Activated T-cell treated with anti-CD3 and anti-CD28 coated beads, Interleukin-2, amount 50 U/mL, for 4 hours (primary cell): ENCODE data around the gene MED16. TPM values are rescaled to one million over a fixed set of nuclear protein-coding genes. Genes with fewer than 3 reads are reported as not detected.

Experiments used
- ATAC-seq, 2 donors: fragments of 200-7000 bp; cut with Tn5 transposase; one replicate each; pipeline ENCODE4 v1.10.0; 2021
- DNase-seq: peaks from one replicate; pipeline ENCODE4 v3.0.0-alpha.2; 2020
- H3K27me3 Mint-ChIP-seq: one replicate; pipeline ENCODE4 v1.8.0; 2021; ENCODE audit warnings: low read depth, mixed read lengths
- H3K36me3 Mint-ChIP-seq: one replicate; pipeline ENCODE4 v1.8.0; 2022; ENCODE audit warnings: mixed read lengths; ENCODE audit not compliant: insufficient read depth
- H3K4me1 Mint-ChIP-seq: one replicate; pipeline ENCODE4 v1.8.0; 2021; ENCODE audit warnings: low read depth, mixed read lengths
- H3K4me3 Mint-ChIP-seq: one replicate; pipeline ENCODE4 v1.8.0; 2021; ENCODE audit warnings: mild to moderate bottlenecking, moderate library complexity, mixed read lengths
- H3K9me3 Mint-ChIP-seq: one replicate; pipeline ENCODE4 v1.8.0; 2021; ENCODE audit warnings: mixed read lengths
- total RNA-seq, 3 donors: library from RNA; stranded (reverse); gene quantifications; one replicate each; pipeline ENCODE4 v1.2.1, GENCODE V29; 2021

The MED16 gene
- total RNA-seq, 3 donors from 2014 or later: 70.4 to 73.9 (median 73.6) TPM

DNA sequence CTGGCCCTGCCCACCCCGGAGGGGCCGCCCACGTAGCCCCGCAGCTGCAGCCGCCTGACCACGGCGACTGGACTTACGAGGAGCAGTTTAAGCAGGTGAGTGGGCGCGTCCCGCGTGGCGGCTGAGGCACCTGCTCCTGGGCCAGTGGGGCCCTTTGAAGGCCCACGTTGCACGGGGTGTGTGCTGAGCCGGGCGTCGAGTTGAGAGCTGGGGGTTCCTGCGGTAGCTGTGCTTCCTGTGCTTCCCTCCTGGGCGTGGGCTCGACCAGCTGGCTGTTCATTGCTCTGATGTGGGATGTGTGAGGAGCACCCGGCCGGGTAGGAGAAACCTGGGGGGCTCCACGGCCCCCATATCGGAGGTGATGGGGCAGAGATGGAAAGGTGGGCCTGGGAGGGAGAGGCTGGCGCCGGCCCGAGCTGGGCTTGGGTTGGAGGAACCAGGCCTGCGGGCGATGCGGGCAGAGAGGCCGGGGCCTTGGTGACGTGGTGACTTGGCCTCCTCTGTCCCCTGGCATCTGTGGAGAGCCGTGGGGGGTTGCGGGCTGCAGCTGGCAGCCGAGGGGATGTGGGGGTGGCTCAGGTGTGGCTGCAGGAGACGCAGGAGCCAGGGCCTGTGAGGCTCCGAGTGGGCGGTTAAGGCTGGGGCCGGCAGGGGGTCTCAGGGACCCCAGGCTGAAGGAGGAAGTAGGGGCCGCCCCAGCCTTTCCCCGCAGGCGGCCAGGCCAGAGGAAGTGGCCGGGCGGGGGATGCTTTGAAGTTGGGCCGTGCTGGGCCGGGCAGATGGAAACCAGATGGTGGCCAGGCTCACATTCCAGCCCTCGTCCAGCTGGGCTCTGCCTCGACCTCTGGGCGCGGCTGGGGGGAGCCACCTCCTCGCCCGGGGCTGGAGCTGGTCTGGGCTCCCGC lies 39.9 kb upstream of the MED16 start:
- ATAC-seq (peak; percentile 51 to 62), DNase-seq (peak; percentile 31)
- Mint-ChIP-seq H3K4me3 (peak overlapping the region; percentile 67), H3K27me3 (no peaks in the 10 kb centered on the region), H3K36me3 (no peaks in the 10 kb centered on the region), H3K4me1 (peaks cover 20% of the 10 kb centered on the region), H3K9me3 (no peaks in the 10 kb centered on the region)

DNA sequence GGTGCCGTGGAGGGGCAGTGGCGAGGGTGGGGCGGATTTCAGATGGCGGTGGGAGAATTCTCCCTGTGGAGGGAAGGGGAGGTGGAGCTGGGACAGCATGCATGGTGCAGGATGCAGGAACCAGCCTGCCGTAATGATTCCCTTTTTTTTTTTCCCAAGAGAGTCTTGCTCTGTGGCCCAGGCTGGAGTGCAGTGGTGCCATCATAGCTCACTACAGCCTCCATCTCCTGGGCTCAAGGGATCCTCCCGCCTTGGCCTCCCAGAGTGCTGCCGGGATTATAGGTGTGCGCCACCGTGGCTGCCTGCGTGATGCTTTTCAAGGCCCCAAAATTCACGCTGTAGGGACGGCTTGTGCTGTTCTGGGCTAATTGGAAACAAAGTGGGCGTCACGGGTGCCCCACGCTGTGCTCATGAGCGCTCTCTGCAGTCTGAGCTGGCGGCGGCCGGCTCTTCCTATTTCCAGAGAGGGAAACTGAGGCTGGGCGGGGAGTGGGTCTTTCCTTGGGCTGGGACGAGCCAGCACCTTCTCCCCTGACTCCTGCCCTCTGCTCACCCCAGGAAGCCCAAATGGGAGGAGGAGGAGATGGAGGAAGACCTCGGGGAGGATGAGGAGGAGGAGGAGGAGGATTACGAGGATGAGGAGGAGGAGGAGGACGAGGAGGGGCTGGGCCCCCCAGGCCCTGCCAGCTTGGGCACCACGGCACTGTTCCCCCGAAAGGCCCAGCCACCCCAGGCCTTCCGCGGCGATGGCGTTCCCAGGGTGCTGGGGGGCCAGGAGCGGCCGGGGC lies 39.1 kb upstream of the MED16 start:
- ATAC-seq (peak; percentile 9 to 27), DNase-seq (no peak)
- H3K36me3 Mint-ChIP-seq: no peaks in the 10 kb centered on the region
- H3K4me1 Mint-ChIP-seq: peaks cover 16% of the 10 kb centered on the region
- no peaks in the 10 kb centered on the region for H3K27me3 Mint-ChIP-seq
- H3K9me3 Mint-ChIP-seq: no peaks in the 10 kb centered on the region
- H3K4me3 Mint-ChIP-seq: no peak overlapping the region

DNA sequence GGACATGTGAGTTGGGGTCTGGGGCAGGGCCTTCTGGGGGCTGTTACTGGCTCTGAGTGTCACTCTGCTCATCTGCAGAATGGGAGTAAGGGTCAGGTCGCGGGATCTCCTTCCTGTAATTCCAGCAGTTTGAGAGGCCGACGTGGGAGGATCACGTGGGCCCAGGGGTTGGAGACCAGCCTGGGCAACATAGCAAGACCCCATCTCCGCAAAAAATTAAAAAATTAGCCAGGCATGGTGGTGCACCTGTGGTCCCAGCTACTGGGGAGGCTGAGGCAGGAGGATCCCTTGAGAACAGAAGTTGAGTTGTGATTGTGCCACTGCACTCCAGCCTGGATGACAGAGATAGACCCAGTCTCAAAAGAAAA lies 36.9 kb upstream of the MED16 start:
- Mint-ChIP-seq H3K4me1 (peaks cover 17% of the 10 kb centered on the region), H3K4me3 (no peak overlapping the region), H3K9me3 (no peaks in the 10 kb centered on the region), H3K36me3 (no peaks in the 10 kb centered on the region), H3K27me3 (no peaks in the 10 kb centered on the region)
- DNase-seq (no peak), ATAC-seq (no peak)

DNA sequence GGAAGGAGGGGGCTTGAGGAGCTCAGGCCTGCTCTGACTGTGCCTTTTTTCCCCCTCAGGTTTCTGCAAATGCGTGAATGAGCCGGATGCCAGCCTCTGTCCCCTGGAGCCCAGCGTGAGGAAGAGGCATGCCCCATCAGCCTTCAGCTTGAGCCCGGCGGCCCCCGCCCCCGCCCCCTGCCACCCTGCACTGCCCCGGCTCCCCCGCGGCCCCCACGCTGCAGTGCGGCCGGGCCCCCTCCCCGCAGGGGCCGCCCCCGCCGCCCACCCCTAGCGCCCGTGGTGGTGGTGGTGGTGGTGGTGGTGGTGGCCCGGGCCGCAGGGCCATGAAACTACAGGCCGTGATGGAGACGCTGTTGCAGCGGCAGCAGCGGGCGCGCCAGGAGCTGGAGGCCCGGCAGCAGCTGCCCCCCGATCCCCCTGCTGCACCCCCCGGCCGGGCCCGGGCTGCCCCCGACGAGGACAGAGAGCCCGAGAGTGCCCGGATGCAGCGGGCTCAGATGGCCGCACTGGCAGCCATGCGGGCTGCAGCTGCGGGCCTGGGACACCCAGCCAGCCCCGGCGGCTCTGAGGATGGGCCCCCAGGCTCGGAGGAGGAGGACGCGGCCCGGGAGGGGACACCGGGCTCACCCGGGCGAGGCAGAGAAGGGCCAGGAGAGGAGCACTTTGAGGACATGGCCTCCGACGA lies 36.4 kb upstream of the MED16 start:
- H3K27me3 Mint-ChIP-seq: no peaks in the 10 kb centered on the region
- H3K36me3 Mint-ChIP-seq: no peaks in the 10 kb centered on the region
- H3K4me3 Mint-ChIP-seq: no peak overlapping the region
- DNase-seq (no peak), ATAC-seq (no peak)
- peaks cover 19% of the 10 kb centered on the region for H3K4me1 Mint-ChIP-seq
- H3K9me3 Mint-ChIP-seq: no peaks in the 10 kb centered on the region

DNA sequence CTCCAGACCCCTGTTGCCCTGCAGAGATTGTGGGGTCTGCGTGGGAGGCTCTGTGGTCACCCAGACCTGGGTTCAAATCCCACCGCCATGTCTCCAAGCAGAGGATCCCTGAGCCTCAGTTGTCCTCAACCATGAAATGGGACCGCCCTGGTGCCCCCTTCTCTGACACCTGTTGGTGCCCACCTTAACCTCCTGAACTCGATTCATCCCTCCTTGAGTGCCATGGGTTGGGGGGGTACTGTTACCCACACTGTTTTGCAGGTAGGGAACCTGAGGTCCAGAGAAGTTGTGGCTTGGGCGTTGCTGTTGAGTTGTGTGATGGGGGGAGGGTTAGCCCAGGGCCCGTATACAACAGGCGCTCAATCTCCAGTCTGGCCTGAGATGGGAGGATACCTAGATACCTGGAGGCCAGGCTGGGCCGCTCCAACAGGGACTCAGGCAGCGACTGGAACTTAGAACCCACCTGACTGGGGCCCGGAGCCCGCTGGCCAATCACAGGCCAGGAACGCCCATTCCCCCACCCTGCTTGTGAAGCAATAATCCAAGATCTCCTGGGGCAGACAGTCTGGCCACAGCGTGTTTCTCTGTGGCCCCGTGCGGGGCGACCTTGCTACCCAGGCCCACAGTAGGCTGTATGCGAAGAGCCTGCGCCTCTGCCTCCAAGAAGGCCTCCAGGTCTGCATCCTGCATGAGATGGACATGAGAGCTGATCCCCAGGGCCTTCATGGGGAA lies 35.6 kb upstream of the MED16 start:
- ATAC-seq (no peak), DNase-seq (no peak)
- Mint-ChIP-seq H3K4me3 (no peak overlapping the region), H3K4me1 (peaks cover 19% of the 10 kb centered on the region), H3K27me3 (no peaks in the 10 kb centered on the region), H3K36me3 (no peaks in the 10 kb centered on the region), H3K9me3 (no peaks in the 10 kb centered on the region)

DNA sequence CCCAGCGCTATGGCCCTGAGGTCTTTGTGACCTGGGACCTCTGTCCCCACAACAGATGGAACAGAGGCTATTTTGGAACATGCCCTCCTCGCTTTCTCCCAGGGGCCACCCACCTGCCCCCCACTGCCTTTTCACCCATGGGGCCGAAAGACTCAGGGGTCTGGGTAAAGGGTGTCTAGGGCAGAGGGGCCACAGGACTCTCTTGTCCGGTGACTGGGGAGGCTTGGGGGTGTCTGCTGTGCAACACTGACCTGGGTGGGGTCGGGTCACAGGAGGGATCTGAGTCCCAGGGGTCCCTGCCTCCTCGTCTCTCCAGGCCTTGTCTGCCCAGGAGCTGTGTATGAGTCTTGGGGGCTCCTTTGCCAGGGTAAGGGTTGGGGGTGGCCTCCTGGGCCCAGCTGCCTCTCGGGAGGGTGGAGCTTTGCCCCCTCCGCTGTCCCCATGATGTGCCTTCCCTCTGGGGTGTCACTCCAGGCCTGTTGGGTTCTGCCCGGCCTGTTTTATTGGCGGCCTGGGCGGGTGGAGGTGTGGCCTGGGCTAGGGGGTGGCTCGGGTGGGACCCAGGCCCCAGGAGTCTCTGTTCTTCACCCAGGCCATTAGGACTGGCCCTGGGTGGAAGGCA lies 34.9 kb upstream of the MED16 start:
- H3K4me1 Mint-ChIP-seq: peaks cover 19% of the 10 kb centered on the region
- no peaks in the 10 kb centered on the region for H3K9me3 Mint-ChIP-seq
- peak overlapping the region; percentile 37 for H3K4me3 Mint-ChIP-seq
- ATAC-seq: no peak
- DNase-seq: no peak
- H3K36me3 Mint-ChIP-seq: no peaks in the 10 kb centered on the region
- H3K27me3 Mint-ChIP-seq: no peaks in the 10 kb centered on the region

DNA sequence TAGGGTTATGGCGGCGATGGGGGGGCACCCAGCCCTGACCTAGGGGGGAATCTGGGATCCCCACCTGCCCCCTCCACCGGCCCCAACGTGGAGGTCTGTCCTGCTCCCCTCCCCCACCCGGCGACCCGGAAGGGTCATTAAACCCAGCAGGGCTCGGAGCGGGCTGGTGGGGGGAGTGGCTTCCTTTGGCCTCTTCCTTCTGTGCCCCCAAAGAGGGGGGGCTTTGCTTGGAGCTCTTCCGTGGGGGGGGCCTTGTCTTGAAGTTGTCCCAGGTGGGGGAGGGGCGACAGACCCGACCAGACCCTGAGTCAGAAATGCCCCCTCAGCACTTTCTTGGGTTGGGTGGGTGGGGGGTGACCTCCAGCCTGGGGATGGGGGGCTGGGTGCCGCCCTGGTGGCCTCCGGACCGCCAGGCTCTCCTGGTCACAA lies 34.4 kb upstream of the MED16 start:
- peak overlapping the region; percentile 37 for H3K4me3 Mint-ChIP-seq

DNA sequence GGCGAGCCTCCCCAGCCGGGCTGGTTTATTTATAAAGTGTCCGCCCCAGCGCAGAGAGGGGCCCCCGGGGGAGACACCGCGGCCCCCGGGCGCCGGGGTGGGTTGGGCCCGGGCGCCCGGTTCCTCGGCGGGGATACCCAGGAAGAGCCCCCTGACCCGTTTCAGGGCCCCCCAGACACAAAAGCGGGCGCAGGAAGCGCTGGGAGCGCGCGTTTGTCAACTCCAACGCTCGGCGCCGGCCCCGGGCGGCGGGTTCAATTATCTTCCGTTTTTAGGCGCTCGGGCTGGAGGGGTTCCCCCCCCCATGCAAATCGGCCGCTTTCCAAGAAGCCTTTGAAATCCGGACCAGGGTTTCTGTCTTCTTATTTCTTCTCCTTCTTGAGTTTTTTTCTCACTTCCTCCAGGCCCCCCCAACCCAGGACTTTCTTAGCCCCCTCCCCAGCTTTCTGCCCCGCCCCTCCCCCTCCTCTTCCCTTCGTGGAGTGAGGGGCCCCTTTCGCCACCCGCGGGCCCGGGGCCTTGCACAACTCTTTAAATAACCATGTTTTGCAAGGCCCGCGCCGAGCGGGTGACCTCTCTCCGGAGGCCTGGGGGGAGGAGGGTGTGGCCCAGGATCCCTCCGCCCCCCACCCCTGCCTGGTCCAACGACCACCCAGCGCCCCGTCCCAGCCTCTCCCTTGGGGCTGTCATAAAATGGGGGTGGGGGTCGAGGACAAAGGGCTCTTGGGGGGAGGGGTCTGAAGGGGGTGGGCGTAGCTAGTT lies 33.8 kb upstream of the MED16 start:
- H3K9me3 Mint-ChIP-seq: no peaks in the 10 kb centered on the region
- H3K4me1 Mint-ChIP-seq: peaks cover 14% of the 10 kb centered on the region
- no peaks in the 10 kb centered on the region for H3K27me3 Mint-ChIP-seq
- no peak for ATAC-seq
- DNase-seq: peak; percentile 29
- peak overlapping the region; percentile 78 for H3K4me3 Mint-ChIP-seq
- no peaks in the 10 kb centered on the region for H3K36me3 Mint-ChIP-seq

More for the DNA sequence above, 34.4 kb upstream of the MED16 start:
- Mint-ChIP-seq H3K9me3 (no peaks in the 10 kb centered on the region), H3K4me1 (peaks cover 16% of the 10 kb centered on the region), H3K27me3 (no peaks in the 10 kb centered on the region), H3K36me3 (no peaks in the 10 kb centered on the region)
- DNase-seq: no peak
- no peak for ATAC-seq

DNA sequence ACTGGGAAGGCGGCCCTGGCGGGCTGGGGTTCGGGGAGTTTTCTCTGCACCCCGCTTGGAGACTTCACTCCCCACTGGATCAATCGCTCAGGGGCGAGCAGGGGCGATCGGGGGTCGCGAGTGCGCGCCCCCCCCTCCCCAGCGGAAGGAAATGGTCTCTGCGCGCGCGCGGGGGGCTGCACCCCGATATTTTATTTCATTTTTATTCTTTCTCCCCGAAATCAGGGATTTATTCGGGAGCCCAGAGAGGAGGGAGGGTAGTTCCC lies 33.3 kb upstream of the MED16 start:
- Mint-ChIP-seq H3K27me3 (no peaks in the 10 kb centered on the region), H3K9me3 (no peaks in the 10 kb centered on the region), H3K36me3 (no peaks in the 10 kb centered on the region), H3K4me3 (peak overlapping the region; percentile 71), H3K4me1 (peaks cover 18% of the 10 kb centered on the region)
- ATAC-seq (no peak), DNase-seq (no peak)

DNA sequence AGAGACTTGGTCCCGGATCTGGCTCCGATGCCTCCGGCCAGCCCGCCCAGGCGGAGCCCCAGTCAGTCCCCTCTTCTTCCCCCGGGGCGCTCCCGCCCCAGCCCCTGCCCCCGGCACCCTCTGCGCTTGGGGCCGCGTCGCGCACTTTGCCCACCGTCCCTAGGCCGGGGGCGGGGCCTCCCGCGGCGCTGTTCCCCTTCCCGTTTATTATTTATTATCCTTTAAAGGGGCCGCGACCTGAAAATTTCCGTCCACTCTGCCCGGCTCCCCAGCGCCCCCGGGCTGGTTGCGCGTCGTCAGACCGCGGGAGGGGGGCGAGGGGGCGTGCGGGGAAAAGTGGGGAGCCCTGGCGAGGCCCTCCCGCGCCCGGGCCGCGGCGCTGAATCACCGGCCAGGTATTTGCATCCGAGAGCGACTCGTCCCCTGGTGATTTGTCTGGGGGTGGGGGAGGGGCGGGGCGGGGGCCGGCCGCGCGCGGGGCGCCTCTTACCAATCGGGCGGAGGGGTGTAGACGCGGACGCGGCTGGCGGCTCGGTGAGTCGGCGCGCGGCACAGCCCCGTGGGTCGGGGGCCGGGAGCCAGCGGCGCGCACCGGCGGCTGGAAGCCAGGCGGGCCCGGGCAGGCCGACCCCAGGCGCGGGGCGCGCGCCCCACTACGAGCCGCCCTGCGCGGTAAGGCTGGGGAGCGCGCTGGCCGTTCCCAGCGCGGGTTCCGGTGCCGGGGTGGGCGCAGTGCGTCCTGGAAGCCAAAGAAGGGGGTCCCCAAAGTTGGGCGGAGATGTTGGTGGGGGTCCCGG lies 32.7 kb upstream of the MED16 start, which contains the start of gene ARID3A:
Gene ARID3A, plus strand, starts transcription at position 510 of the 797 bp plus-strand sequence. CDS start 3,494 bp downstream, outside the sequence.
- Mint-ChIP-seq H3K4me3 (peak within 1 kb of the TSS; percentile 78), H3K4me1 (peaks cover 18% of the 10 kb centered on the region), H3K36me3 (no peaks in the 10 kb centered on the region), H3K9me3 (no peaks in the 10 kb centered on the region), H3K27me3 (peaks cover 1% of the 10 kb centered on the region)
- ATAC-seq (peak; percentile 74 to 76), DNase-seq (peak; percentile 69)

DNA sequence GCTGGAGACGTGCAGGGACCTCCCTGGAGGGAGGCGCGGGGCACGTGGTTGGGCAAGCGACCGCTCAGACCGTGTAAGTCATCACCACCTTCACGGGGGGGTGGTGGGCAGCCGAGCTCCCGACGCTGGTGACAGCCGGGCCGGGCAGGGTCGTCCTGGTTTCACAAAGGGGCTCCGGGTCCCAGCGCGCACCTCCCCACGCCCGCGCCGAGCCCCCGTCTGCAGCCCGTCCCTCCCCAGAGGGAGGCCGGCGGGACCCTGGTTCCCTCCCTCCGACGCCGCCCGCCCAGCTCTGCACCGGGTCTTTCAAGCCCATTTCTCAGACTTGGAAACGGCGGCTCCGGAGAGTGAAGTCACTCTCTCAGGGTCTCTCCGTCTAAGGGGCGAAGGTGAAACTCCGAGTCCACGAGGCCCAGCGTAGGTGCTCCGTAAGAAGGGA lies 32.1 kb upstream of the MED16 start:
- Mint-ChIP-seq H3K36me3 (no peaks in the 10 kb centered on the region), H3K4me1 (peaks cover 20% of the 10 kb centered on the region), H3K27me3 (peaks cover 2% of the 10 kb centered on the region), H3K9me3 (no peaks in the 10 kb centered on the region), H3K4me3 (peak overlapping the region; percentile 75)
- ATAC-seq (peak; percentile 58 to 68), DNase-seq (no peak)

DNA sequence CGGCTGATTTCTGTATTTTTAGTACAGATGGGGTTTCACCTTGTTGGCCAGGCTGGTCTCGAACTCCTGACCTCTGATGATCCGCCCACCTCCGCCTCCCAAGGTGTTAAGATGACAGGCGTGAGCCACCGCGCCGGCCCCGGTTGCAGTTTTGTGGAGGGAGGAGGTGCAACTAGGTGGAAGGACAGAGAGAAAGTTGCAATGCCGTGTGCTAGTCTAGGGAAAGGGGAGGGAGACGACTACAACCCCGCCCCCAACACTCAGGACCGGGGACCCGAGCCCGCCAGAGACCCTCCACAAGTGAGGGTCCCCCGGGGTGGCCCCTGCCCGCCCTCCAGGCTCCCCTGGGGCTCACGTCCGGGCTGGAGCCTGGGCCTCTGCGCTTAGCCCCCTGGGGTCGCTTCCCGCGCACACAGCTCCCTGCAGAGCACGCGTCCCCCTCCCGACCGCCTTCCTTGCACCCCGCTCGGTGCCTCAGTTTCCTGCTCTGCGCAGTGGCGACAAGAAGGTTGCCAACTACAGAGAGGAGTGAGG lies 31.6 kb upstream of the MED16 start:
- ATAC-seq (no peak), DNase-seq (no peak)
- peaks cover 2% of the 10 kb centered on the region for H3K27me3 Mint-ChIP-seq
- H3K36me3 Mint-ChIP-seq: no peaks in the 10 kb centered on the region
- peaks cover 20% of the 10 kb centered on the region for H3K4me1 Mint-ChIP-seq
- H3K9me3 Mint-ChIP-seq: no peaks in the 10 kb centered on the region
- H3K4me3 Mint-ChIP-seq: peak overlapping the region; percentile 75
